Measurements from ENCODE around the gene INSL4.

Gene INSL4

DNA sequence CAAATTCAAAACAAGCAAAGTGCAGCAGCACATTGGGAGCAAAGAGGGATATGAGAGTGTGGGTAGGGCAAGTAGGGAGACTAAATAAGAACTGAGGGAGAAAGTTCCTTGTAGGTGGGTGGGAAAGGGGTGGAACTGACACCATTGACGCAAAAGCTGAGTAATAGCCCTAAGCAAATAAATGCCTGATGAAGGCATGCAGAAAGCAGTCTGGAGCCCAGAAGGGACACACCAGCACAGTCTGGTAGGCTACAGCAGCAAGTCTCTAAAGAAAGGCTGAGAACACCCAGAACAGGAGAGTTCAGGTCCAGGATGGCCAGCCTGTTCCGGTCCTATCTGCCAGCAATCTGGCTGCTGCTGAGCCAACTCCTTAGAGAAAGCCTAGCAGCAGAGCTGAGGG lies at the start of gene INSL4:
Gene INSL4 (plus strand): TSS at position 208 of the 400 bp plus-strand sequence. CDS start 105 bp downstream, at position 313.
- DNase-seq, result no peak

DNA sequence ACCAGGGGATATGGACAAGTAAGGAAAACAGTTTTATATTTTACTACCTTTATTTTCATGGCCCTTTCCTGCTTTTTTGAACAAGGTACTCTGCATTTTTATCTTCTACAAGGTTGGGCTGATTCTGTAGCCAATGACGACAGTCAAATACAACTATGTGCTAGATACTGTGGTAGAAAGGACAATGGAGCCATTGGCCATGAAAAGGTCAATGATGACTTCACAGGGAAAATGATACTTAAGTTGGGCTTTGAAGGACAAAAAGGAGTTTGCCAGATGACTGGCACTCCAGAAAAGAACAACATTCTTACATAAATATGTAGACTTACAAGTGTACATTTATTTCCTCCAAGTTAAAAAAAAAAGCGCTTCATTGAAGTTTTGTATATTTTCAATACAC lies 46.4 kb upstream of the INSL4 start:
- no peak for DNase-seq

DNA sequence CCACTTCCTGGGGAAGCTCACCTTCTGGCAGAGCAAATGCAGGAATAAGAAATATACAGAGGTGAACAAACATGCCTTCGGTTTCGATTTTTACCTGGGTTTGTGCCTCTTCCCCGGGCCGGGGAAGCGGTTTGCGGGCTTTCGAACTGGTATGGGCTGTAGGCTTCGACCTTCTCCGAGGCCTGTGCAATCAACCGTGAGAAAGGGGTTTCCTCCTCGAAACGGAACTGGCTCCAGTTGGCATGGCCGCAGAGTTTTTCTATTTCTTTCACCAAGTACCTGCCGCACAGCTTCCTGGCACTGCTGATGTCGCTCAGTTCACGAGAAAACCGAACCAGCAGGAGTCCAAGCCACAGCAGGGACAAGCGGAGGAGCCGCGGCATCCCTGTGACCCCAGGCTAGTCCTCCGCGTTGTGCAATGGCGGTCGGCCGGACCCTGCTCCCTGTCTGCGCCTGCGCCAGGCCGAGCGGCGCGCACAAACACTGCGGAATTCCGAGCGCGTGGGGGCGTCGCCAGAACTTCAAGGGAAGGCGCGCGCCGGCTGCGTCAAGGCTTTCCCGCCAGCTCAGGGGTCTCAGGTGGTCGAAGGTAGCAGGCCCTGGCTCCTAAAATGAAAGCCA lies 45.9 kb upstream of the INSL4 start, which contains the start of gene INSL6:
Gene INSL6 (minus strand): TSS at position 420 of the 621 bp plus-strand sequence. CDS start 37 bp downstream, at position 383.
- DNase-seq, result no peak

DNA sequence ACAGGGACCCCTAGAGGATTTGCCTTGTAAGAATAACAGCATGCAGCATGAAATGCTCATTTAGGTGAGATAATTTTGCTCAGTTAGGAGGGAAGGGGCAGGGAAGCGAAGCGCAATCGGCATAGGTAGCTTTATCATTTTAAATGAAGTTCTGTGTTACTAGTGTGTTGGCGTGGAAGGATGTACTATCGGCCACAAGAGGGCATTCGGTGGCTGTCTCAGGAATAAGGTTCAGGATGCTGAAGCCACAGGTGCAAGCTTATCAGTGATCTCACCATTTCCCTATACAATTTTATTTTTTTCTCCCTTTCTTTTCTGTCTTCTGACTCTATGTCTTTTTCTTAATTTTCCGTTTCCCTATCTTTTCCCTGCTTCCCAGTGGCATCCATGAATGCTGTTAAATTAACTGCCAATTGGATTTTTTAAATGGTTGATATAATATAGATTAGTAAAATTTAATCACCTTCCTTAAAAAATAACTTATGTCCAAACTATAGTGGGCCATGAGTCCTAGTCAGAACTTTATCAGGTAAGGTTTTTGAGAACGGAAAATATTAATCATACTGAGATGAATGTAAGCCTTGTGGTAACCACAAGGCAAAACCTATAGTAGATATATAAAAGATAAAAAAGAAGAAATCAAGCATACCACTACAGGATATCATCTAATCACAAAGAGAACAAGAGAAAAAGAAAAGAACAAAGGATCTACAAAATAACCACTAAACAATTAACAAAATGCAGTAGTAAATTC lies 44.6 kb upstream of the INSL4 start:
- DNase-seq, result peak; percentile 78

DNA sequence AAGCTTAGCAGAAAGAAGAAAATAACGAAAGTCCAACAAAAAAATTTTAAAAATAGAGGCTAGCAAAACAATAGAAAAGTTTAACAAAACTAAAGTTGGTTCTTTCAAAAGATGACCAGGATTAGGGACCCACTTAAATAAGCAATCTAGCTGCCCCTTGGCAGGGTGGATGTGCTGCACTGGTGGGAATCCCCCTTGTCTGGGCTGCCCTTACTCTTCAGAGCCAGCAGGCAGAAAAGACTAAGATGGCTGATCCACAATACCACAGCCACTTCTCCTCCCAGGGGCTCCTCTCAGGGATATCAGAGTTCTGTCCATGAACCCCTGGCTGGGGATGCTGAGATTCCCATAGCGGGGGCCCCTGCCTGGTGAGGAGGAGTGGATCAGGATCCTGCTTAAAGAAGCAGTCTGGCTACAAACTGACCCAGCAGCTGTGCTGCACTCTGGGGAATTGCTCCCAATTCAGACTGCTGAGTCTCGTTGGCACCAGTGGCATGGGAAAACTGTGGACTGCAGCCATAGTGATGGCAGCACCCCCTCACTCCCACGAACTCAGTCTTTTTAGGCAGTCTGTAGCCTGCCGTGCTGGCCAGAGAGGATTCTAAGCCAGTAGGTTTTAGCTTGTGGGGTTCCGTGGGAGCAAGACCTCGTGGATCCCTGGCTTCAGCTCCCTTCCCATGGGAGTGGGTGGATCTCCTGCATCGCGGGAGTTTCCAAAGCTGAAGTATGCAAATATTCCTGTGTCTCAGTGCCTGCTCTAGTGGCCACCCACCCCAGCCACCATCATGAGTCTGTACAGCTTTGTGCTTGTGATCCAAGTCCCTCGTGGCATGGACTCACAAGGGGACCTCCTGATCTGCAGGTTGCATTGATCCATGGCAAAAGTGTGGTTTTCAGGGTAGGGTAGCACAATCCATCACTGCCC lies 42.9 kb upstream of the INSL4 start:
- DNase-seq, result no peak

DNA sequence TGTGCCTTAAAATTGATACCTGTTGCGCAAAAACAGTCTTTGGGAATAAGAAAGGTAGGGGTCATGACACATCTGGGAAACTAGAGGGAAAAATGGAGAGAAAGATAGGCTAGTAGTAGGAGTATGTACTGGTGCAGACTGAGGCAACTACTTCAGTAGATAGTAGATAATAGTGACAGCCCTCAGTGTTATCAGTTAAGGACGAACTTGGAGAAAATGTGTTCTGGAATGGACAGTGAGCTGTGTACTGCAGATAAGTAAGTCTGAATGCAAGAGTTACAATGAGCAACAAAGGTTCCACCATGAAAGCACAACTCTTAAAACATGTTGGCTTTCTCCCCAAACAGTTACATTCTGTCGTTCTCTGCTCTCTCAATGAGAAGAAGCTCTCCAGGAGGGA lies 39.2 kb upstream of the INSL4 start:
- no peak for DNase-seq

DNA sequence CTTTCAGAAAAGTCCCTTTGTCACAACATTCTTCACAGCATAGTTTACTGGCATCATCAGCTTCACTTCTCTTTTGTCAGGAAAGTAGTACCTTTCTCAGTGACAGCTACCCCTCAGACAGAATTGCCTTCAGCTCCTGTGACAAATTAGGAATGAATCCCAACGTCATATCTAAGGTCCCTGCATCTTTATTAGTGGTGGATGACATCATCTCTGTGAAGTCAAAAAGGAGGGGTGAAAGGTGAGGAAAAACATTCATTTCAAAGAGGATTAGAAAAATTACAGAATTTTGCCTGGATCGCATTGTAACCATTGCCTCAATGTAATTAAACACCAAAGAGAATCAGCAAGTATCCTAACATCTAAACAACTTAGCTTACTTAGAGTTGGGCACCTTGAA lies 37.9 kb upstream of the INSL4 start:
- DNase-seq, result no peak

GRCh38 chr9:5195463-5195862 lies 35.8 kb upstream of the INSL4 start:
- DNase-seq, result no peak

DNA sequence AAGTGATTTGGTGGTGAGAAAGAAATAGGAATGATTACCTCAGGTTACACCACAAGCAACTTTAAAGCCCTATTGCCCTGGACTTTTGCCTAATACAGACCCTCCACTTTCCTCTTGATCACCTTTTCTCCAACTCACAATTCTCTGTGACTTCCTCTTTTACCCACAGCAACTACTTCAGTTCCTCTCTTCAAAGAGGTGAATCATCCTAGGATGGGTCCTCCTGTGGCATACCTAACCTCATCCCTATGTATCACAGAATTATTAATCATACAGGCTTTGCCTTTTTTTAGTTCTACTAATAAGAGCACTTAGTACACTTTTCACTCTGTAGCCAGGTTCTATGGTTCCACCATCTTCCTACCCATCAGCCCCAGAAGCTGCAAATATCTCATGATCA lies 26.1 kb upstream of the INSL4 start:
- DNase-seq, result no peak

GRCh38 chr9:5230554-5230953 lies 665 bp upstream of the INSL4 start:
- no peak for DNase-seq

- DNase-seq, result peak; percentile 8
Observed at GRCh38 chr9:5263351-5264218, 32.4 kb downstream of the INSL4 start.

GRCh38 chr9:5264219-5264595 lies 33.0 kb downstream of the INSL4 start:
- no peak for DNase-seq

DNA sequence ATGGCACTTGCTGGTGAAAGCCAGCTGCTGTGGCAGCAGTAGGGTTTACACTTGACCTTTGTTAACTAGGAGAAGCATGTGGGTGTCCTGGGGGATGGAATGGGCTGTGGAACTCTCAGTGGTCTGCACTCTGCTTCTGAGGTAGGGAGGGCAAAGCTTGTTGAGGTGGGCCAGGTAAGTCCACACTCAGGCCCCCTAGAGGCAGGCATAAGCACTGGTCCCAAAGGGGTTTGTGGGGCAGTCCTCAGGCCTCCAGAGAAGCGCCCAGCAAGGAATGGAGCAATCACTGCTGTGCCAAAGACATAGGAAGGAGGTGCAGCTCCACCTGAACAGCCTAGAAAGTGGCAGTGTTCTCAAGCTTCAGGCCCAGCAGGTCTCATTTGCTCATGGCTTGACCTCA lies 34.7 kb downstream of the INSL4 start:
- no peak for DNase-seq

GRCh38 chr9:5269249-5269715 lies 38.1 kb downstream of the INSL4 start:
- no peak for DNase-seq

GRCh38 chr9:5274770-5275169 lies 43.6 kb downstream of the INSL4 start:
- no peak for DNase-seq

- no peak for DNase-seq
Observed at GRCh38 chr9:5278486-5278885, 47.3 kb downstream of the INSL4 start.

All from CD4-positive, alpha-beta T cell treated with Interleukin-12 subunit alpha and Interleukin-12 subunit beta, for 1 hour (primary cell).